Stimulated activated CD4-positive, alpha-beta T cell treated with anti-CD3 and anti-CD28 coated beads, Interleukin-15, amount 100 ng/mL, for 1 hour (primary cell): ENCODE results near the gene CNTN2.

Source experiments
- DNase-seq, 2 donors: peaks; one replicate each; pipeline ENCODE4 v3.0.0-alpha.2; 2020; ENCODE audit warnings: low read depth in 1 of 2, low spot score in 1 of 2

Gene CNTN2

GRCh38 chr1:205072286-205072685 lies 29.3 kb downstream of the CNTN2 start:
- DNase-seq, result no peak

GRCh38 chr1:205072881-205073280 lies 29.9 kb downstream of the CNTN2 start:
- no peak for DNase-seq

- DNase-seq, result no peak
Measured at GRCh38 chr1:205073511-205073910, 30.5 kb downstream of the CNTN2 start.

DNA sequence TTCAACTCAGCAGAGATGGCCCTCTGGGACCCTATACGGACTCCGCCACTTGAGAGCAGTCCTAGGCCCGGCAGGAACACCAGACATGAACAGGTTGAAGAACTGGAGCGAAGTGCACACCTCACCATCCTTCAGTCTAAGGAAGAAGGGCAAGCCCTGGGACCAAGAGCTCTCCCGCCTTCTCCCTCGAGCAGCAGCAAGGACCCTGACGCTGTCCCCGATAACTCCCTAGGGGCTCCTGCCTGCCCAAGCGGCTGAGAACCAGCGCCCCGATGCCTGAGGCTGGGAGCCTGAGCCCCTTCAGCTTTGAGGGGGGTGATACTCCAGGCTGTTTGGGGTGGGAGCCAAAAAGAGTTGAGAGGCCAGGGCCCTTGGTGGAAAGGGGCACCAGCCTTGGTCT lies 31.1 kb downstream of the CNTN2 start:
- no peak for DNase-seq

GRCh38 chr1:205074513-205074912 lies 31.5 kb downstream of the CNTN2 start:
- no peak for DNase-seq

- DNase-seq, result no peak
Measured at GRCh38 chr1:205075642-205076155, 32.7 kb downstream of the CNTN2 start.

GRCh38 chr1:205076245-205076761 lies 33.3 kb downstream of the CNTN2 start:
- no peak for DNase-seq

- DNase-seq, result no peak
Measured at GRCh38 chr1:205077158-205077933, 34.3 kb downstream of the CNTN2 start.

DNA sequence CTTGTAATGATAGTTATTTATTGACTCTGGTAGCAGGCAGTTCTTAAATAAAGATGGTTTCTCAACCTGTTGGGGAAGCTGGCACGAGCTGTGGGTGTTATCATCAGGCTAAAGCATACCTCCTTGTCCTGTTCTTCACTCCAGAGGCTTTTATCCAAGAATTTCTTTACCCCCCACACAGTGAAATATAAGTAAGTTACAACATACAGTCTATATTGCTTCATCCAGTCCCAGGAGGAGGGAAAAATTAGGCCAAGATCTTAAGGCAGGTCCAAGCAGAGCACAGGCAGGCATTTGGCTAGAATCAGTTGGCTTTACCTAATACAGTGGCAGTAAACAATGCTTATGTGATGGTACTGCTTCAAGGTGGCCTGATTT lies 34.9 kb downstream of the CNTN2 start:
- no peak for DNase-seq

- DNase-seq, result no peak
Measured at GRCh38 chr1:205082431-205082830, 39.4 kb downstream of the CNTN2 start.

DNA sequence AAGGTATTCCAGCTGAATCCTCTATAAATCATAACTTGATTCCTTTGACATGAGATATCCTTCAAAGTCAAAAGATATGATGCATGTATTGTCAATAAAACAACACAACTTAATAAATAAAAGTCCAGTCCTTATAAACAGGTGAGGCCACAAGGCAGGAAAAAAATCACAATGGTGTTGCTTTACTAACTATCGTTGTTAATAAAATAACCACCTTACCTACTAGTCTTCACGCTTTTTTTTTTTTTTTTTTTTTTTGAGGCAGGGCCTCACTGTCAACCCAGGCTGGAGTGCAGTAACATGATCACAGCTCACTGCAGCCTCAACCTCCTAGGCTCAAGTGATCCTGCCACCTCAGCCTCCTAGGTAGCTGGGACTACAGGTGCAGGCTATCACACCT lies 41.3 kb downstream of the CNTN2 start, which contains the start of gene TMEM81:
TSS of gene TMEM81 (minus strand) at position 101 of the 400 bp plus-strand sequence. CDS start 140 bp downstream, outside the sequence.
- DNase-seq, result no peak

- no peak for DNase-seq
Measured at GRCh38 chr1:205088341-205088740, 45.3 kb downstream of the CNTN2 start.

- no peak for DNase-seq
Measured at GRCh38 chr1:205091043-205091740, 48.2 kb downstream of the CNTN2 start.

DNA sequence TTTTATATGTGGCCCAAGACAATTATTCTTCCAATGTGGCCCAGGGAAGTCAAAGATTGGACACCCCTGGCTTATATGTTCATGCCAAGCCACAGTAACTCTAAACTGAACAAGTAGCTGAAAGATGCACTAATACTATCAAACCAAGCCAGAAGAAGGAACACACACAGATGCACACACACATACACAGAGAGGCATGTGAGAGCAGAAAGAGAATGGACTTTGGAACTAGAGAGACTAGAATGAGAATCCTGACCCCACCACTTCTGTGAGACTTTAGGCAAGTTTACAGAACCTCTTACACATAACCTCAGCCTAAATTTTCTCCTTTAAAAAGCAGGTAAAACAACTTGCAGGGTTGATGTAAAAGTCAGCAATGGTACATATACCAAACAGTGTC lies 52.4 kb downstream of the CNTN2 start:
- DNase-seq, result no peak

- no peak for DNase-seq
Measured at GRCh38 chr1:205098242-205098641, 55.2 kb downstream of the CNTN2 start.

DNA sequence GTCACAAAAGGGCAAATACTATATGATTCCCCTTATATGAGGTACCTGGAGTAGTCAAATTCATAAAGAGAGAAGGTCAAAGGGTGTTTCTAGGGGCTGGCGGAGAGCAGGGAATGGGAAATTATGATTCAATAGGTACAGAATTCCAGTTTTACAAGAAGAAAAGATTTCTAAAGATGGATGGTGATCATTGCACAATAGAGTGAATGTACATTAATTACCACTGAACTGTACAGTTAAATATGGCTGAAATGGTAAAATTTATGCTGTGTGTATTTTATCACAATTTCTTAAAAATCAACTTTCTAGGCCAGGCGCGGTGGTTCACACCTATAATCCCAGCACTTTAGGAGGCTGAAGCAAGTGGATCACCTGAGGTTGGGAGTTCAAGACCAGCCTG lies 59.4 kb downstream of the CNTN2 start:
- DNase-seq, result no peak

DNA sequence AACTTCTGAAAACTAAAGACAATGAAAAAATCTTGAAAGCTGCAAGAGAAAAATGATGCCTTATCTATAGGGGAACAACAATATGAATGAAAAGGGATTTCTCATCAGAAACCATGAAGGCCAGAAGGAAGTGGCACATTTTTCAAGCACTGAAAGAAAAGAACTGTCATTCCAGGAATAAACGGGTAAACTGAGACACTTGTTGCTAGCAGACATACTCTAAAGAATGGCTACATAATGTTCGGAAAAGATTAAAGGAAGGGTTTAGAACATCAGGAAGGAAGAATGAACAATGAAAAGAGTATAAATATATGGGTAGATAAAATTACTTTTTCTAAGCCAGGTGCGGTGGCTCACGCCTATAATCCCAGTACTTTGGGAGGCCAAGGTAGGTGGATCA lies 64.3 kb downstream of the CNTN2 start:
- DNase-seq, result no peak

DNA sequence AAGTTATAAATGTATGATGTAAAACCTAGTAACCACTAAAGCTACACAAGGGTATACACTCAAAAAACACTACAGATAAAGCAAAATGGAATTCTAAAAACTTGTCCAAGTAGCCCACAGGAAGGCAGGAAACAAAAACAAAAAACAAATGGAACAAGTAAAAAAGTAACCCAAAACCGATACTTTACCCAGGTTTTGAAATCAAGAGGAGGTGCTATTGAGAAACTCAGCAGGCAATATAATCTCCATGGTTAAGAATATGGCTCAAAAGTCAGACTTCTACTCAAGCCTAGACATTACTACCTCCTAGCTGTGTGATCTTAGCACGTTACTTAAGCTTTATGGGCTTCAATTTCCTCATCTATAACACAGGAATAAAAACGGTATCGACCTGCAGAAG lies 65.5 kb downstream of the CNTN2 start:
- DNase-seq, result no peak

DNA sequence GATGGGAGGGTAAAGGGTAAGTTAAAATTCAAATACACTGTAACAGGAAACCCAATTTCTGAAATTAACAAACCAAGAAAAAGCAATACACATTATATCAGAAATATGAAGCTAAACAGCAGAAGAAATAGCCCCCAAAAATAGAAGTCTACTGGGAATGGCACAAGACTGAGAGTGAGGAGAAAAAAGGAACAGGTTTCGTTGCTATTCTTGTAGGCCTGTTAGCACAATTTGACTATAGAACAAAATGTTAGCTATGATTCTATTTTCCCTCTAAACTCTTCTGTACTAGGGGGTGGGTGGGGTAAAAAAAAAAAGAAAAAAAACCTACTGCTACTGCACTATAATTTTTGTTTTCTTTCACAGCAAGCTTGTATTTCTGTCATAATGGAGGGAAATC lies 66.3 kb downstream of the CNTN2 start:
- no peak for DNase-seq

DNA sequence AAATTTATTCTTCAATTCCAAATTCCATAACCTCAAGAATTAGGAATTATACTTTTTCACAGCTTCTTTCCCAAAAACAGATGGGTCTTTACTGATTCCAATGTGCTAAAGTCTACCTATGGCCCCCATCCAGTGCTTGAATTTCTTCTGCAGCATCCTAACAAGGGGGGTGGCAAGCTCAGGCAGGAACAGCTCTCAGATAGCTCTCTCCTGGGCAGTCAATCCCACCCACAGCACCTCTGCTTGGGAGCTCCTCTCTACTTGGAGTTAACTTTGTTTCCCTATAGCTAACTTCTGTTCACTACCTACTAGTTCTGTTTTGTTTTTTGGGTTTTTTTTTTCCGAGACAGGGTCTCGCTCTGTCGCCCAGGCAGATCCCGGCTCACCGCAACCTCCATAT lies 66.7 kb downstream of the CNTN2 start:
- DNase-seq, result no peak

GRCh38 chr1:205111354-205111753 lies 68.3 kb downstream of the CNTN2 start:
- no peak for DNase-seq

DNA sequence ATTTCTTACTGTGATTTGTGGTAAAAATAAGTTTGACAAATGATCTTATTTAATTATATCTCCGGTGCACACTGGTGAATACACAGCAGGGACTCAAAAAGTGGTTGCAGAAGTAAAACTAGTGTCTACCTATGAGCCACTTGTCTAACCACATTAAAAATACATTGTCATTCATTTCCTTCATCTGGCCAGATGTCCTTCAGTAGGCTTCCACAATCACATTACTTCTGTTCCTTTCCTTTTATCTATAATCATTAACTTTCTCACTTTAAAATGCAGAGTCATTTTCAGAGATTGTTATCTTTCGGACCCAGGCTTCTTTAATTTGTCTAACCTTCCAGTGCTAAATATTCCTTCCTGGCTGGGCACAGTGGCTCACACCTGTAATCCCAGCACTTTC lies 75.7 kb downstream of the CNTN2 start:
- no peak for DNase-seq
